Liver (tissue), 9 donors: ENCODE data around the gene ECM1. TPM values are rescaled to one million over a fixed set of nuclear protein-coding genes. Genes with fewer than 3 reads are reported as not detected.

Experiments
- DNase-seq: peaks from one replicate; pipeline ENCODE4 v3.0.0-alpha.2; 2017; ENCODE audit warnings: low spot score
- H3K27ac ChIP-seq, 2 donors: one replicate each; pipeline ENCODE4 v1.7.0; 2013; ENCODE audit warnings: inconsistent platforms in 2 of 2, low read length in 2 of 2, control low read depth in 1 of 2, low read depth in 1 of 2, mild to moderate bottlenecking in 1 of 2
- H3K27me3 ChIP-seq, 4 donors: one replicate each; pipeline versions ENCODE4 v1.6.1 to v1.7.0; 2013; ENCODE audit warnings: low read length in 3 of 4, inconsistent platforms in 1 of 4, mild to moderate bottlenecking in 1 of 4, moderate library complexity in 1 of 4; ENCODE audit not compliant: control insufficient read depth in 4 of 4, insufficient read depth in 4 of 4
- H3K36me3 ChIP-seq, 4 donors: one replicate each; pipeline versions ENCODE4 v1.6.1 to v1.7.0; 2013; ENCODE audit warnings: low read length in 3 of 4, mild to moderate bottlenecking in 3 of 4, low read depth in 1 of 4, moderate library complexity in 1 of 4; ENCODE audit not compliant: control insufficient read depth in 4 of 4, insufficient read depth in 3 of 4
- H3K4me1 ChIP-seq, 4 donors: one replicate each; pipeline versions ENCODE4 v1.6.1 to v1.7.0; 2013; ENCODE audit warnings: low read length in 3 of 4, mild to moderate bottlenecking in 3 of 4, moderate library complexity in 1 of 4; ENCODE audit not compliant: control insufficient read depth in 4 of 4, insufficient read depth in 4 of 4
- H3K4me3 ChIP-seq, 3 donors: one replicate each; pipeline versions ENCODE4 v1.6.1 to v1.7.0; 2013; ENCODE audit warnings: low read length in 3 of 3, control low read depth in 1 of 3, low read depth in 1 of 3, mild to moderate bottlenecking in 1 of 3
- H3K9ac ChIP-seq, 2 donors: one replicate each; pipeline ENCODE4 v1.7.0; 2013; ENCODE audit warnings: low read length in 2 of 2, mild to moderate bottlenecking in 2 of 2, moderate library complexity in 2 of 2, control low read depth in 1 of 2, low read depth in 1 of 2
- H3K9me3 ChIP-seq, 4 donors: one replicate each; pipeline versions ENCODE4 v1.6.1 to v1.7.0; 2013; ENCODE audit warnings: low read length in 3 of 4; ENCODE audit not compliant: control insufficient read depth in 4 of 4
- GABPA ChIP-seq, 2 donors: IDR thresholded peaks in 1 of 2; conservative IDR thresholded peaks in 1 of 2; 2 replicates each; pipeline ENCODE4 v1.6.1; 2016; ENCODE audit warnings: antibody characterized with exemption in 2 of 2, mild to moderate bottlenecking in 1 of 2, moderate library complexity in 1 of 2
- HNF4A ChIP-seq, 2 donors: conservative IDR thresholded peaks; 2 replicates each; pipeline ENCODE4 v1.6.1; 2016; ENCODE audit warnings: antibody characterized with exemption in 2 of 2, mild to moderate bottlenecking in 2 of 2
- HNF4G ChIP-seq: IDR thresholded peaks from 2 replicates; pipeline ENCODE4 v1.6.1; 2016; ENCODE audit warnings: antibody characterized with exemption
- NR2F2 ChIP-seq: IDR thresholded peaks from 2 replicates; pipeline ENCODE4 v1.6.1; 2016; ENCODE audit warnings: antibody characterized with exemption
- RXRA ChIP-seq, 2 donors: IDR thresholded peaks; 2 replicates each; pipeline ENCODE4 v1.6.1; 2017 to 2018; ENCODE audit warnings: antibody characterized with exemption in 2 of 2, mild to moderate bottlenecking in 1 of 2
- SP1 ChIP-seq: IDR thresholded peaks from 2 replicates; pipeline ENCODE4 v1.6.1; 2018; ENCODE audit warnings: antibody characterized with exemption, mild to moderate bottlenecking
- WGBS: extraction: QIAGEN DNeasy Blood & Tissue Kit; methylation state at CpG from one replicate; pipeline ENCODE4 v1.1.7; 2013; 5-methylcytosine and 5-hydroxymethylcytosine counted together
- polyA plus RNA-seq, 2 donors: library from polyadenylated mRNA; stranded (reverse) in 1 of 2; unstranded in 1 of 2; fragments of 200-250 nt in 1 of 2; fragments of >200 nt in 1 of 2; fragmentation: Nextera tagmentation in 1 of 2; extraction: Ambion mirVana in 1 of 2; gene quantifications; one replicate each; pipeline versions ENCODE4 v1.2.1 to v1.2.3, GENCODE V29; 2013 to 2015
- total RNA-seq, 2 donors: library from RNA; depleted of rRNA; stranded (reverse); fragments of >200 nt; gene quantifications; one replicate each; pipeline ENCODE4 v1.2.3, GENCODE V29; 2014
- TF ChIP-seq, protein P1 (sequence below): IDR thresholded peaks from 2 replicates; pipeline ENCODE4 v1.6.1; 2016; ENCODE audit warnings: antibody characterized with exemption
- TF ChIP-seq, protein P2 (sequence below): IDR thresholded peaks from 2 replicates; pipeline ENCODE4 v1.6.1; 2016; ENCODE audit warnings: antibody characterized with exemption, mild to moderate bottlenecking
- TF ChIP-seq, protein P3 (sequence below): IDR thresholded peaks from 2 replicates; pipeline ENCODE4 v1.6.1; 2016; ENCODE audit warnings: antibody characterized with exemption
- TF ChIP-seq, protein P4 (sequence below): IDR thresholded peaks from 2 replicates; pipeline ENCODE4 v1.6.1; 2016; ENCODE audit warnings: antibody characterized with exemption
- donor health status: healthy.
- donor health status: healthy.
- donor health status: healthy.
- donor health status: healthy.
- donor health status: healthy.

ECM1 gene
- total and polyA plus RNA-seq, 4 donors = 5.1 to 22.5 (median 12.6) TPM

DNA sequence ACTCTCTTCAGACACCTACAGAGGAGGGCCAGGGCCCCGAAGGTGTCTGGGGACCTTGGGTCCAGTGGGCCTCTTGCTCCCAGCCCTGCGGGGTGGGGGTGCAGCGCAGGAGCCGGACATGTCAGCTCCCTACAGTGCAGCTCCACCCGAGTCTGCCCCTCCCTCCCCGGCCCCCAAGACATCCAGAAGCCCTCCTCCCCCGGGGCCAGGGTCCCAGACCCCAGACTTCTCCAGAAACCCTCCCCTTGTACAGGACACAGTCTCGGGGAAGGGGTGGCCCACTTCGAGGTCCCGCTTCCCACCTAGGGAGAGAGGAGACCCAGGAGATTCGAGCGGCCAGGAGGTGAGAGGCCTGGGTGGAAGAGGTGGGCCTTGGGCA lies 45.0 kb downstream of the ECM1 start:
- peak overlapping the region; percentile 69 to 80 for H3K27ac ChIP-seq
- H3K4me1 ChIP-seq = peaks cover 14 to 40% (median 26%) of the 10 kb centered on the region in 4 donors
- H3K9ac ChIP-seq = peak overlapping the region in 1 of 2 donors; percentile 30
- no peak for DNase-seq
- H3K9me3 ChIP-seq = no peaks in the 10 kb centered on the region
- WGBS = 80% methylated on average over 12 of the region's 12 CpGs
- H3K27me3 ChIP-seq = no peaks in the 10 kb centered on the region
- no peak overlapping the region for H3K4me3 ChIP-seq
- peaks cover 0 to 11% (median 4%) of the 10 kb centered on the region in 4 donors for H3K36me3 ChIP-seq
- TF ChIP-seq GABPA (IDR thresholded peaks at IDR 0.05 in 1 of 2, conservative IDR thresholded peaks at IDR 0.05 in 1 of 2) = no peak
- TF ChIP-seq, protein P1, sequence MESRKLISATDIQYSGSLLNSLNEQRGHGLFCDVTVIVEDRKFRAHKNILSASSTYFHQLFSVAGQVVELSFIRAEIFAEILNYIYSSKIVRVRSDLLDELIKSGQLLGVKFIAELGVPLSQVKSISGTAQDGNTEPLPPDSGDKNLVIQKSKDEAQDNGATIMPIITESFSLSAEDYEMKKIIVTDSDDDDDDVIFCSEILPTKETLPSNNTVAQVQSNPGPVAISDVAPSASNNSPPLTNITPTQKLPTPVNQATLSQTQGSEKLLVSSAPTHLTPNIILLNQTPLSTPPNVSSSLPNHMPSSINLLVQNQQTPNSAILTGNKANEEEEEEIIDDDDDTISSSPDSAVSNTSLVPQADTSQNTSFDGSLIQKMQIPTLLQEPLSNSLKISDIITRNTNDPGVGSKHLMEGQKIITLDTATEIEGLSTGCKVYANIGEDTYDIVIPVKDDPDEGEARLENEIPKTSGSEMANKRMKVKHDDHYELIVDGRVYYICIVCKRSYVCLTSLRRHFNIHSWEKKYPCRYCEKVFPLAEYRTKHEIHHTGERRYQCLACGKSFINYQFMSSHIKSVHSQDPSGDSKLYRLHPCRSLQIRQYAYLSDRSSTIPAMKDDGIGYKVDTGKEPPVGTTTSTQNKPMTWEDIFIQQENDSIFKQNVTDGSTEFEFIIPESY = no peak
- no peak for TF ChIP-seq HNF4A (conservative IDR thresholded peaks at IDR 0.05)
- TF ChIP-seq SP1 = no peak
- no peak for TF ChIP-seq RXRA (IDR thresholded peaks at IDR 0.05)
- TF ChIP-seq NR2F2 = no peak
- TF ChIP-seq, protein P2, sequence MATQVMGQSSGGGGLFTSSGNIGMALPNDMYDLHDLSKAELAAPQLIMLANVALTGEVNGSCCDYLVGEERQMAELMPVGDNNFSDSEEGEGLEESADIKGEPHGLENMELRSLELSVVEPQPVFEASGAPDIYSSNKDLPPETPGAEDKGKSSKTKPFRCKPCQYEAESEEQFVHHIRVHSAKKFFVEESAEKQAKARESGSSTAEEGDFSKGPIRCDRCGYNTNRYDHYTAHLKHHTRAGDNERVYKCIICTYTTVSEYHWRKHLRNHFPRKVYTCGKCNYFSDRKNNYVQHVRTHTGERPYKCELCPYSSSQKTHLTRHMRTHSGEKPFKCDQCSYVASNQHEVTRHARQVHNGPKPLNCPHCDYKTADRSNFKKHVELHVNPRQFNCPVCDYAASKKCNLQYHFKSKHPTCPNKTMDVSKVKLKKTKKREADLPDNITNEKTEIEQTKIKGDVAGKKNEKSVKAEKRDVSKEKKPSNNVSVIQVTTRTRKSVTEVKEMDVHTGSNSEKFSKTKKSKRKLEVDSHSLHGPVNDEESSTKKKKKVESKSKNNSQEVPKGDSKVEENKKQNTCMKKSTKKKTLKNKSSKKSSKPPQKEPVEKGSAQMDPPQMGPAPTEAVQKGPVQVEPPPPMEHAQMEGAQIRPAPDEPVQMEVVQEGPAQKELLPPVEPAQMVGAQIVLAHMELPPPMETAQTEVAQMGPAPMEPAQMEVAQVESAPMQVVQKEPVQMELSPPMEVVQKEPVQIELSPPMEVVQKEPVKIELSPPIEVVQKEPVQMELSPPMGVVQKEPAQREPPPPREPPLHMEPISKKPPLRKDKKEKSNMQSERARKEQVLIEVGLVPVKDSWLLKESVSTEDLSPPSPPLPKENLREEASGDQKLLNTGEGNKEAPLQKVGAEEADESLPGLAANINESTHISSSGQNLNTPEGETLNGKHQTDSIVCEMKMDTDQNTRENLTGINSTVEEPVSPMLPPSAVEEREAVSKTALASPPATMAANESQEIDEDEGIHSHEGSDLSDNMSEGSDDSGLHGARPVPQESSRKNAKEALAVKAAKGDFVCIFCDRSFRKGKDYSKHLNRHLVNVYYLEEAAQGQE = no peak
- TF ChIP-seq, protein P3, sequence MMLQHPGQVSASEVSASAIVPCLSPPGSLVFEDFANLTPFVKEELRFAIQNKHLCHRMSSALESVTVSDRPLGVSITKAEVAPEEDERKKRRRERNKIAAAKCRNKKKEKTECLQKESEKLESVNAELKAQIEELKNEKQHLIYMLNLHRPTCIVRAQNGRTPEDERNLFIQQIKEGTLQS = no peak

DNA sequence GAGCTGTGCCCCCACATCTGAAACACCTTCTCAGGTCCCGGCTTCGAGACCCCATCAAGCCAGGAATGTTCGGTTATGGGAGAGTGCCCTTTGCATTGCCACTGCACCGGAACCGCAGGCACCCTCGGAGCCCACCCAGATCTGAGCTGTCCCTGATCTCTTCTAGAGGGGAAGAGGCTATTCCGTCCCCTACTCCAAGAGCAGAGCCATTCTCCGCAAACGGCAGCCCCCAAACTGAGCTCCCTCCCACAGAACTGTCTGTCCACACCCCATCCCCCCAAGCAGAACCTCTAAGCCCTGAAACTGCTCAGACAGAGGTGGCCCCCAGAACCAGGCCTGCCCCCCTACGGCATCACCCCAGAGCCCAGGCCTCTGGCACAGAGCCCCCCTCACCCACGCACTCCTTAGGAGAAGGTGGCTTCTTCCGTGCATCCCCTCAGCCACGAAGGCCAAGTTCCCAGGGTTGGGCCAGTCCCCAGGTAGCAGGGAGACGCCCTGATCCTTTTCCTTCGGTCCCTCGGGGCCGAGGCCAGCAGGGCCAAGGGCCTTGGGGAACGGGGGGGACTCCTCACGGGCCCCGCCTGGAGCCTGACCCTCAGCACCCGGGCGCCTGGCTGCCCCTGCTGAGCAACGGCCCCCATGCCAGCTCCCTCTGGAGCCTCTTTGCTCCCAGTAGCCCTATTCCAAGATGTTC lies 45.6 kb downstream of the ECM1 start:
- H3K27me3 ChIP-seq = no peaks in the 10 kb centered on the region
- peaks cover 0 to 11% (median 4%) of the 10 kb centered on the region in 4 donors for H3K36me3 ChIP-seq
- no peak for DNase-seq
- TF ChIP-seq HNF4A (conservative IDR thresholded peaks at IDR 0.05) (no peak), RXRA (IDR thresholded peaks at IDR 0.05) (no peak), HNF4G (no peak), SP1 (no peak), NR2F2 (no peak)
- TF ChIP-seq, protein P4, sequence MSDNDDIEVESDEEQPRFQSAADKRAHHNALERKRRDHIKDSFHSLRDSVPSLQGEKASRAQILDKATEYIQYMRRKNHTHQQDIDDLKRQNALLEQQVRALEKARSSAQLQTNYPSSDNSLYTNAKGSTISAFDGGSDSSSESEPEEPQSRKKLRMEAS = no peak
- TF ChIP-seq, protein P1 = no peak
- peaks cover 14 to 37% (median 23%) of the 10 kb centered on the region in 4 donors for H3K4me1 ChIP-seq
- peak overlapping the region; percentile 69 to 80 for H3K27ac ChIP-seq
- no peaks in the 10 kb centered on the region for H3K9me3 ChIP-seq
- WGBS = 91% methylated on average over 23 of the region's 23 CpGs
- H3K9ac ChIP-seq = no peak overlapping the region
- H3K4me3 ChIP-seq = no peak overlapping the region
